ENCODE measurements around the gene MED23.

DNA sequence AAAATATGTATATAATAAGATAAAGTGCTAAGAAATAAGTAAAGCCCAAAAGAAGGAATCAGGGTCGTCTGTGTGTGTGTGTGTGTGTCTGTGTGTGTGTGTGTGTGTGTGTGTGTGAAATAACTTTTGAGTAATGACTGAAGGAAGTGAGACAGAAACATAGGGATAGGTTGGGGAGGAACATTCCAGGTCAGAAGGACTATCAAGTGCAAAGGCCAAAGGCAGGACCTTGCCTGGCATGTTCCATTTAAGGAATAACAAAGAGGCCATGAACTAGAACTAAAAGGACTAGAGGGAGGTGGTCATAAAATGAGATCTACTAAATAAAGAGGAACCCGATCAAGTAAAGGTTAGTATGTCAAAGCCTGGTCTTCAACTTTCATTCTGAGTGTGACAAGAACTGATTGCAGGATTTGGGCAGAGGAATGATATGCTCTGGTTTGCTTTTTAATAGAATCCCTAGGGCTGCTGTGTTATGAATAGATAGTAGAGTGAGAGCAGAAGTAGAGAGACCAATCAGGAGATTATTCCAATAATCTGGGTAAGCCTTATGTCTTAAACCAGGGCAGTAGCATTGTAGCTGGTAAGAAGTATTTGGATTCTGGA is 15.9 kb upstream of the MED23 start:
- TF ChIP-seq POLR2A (IDR thresholded peaks at IDR 0.05): no peak
- TF ChIP-seq, protein P1, sequence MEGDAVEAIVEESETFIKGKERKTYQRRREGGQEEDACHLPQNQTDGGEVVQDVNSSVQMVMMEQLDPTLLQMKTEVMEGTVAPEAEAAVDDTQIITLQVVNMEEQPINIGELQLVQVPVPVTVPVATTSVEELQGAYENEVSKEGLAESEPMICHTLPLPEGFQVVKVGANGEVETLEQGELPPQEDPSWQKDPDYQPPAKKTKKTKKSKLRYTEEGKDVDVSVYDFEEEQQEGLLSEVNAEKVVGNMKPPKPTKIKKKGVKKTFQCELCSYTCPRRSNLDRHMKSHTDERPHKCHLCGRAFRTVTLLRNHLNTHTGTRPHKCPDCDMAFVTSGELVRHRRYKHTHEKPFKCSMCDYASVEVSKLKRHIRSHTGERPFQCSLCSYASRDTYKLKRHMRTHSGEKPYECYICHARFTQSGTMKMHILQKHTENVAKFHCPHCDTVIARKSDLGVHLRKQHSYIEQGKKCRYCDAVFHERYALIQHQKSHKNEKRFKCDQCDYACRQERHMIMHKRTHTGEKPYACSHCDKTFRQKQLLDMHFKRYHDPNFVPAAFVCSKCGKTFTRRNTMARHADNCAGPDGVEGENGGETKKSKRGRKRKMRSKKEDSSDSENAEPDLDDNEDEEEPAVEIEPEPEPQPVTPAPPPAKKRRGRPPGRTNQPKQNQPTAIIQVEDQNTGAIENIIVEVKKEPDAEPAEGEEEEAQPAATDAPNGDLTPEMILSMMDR (IDR thresholded peaks at IDR 0.05): no peak

Data from lower leg skin (tissue), 3 donors.